NCI-H82 (cell line): ENCODE measurements around the gene MIA3.
A peak's percentile ranks its signal among the peaks of the same experiment; 100 is the strongest.
"Not testable (repeated sequence)": the region's sequence is repeated elsewhere in the genome, so short reads cannot be mapped to it uniquely, and the experiment has no call there.

Experiments
- DNase-seq: peaks from one replicate; lab custom pipeline; 2025; lab: John Stamatoyannopoulos, UW

Gene MIA3

DNA sequence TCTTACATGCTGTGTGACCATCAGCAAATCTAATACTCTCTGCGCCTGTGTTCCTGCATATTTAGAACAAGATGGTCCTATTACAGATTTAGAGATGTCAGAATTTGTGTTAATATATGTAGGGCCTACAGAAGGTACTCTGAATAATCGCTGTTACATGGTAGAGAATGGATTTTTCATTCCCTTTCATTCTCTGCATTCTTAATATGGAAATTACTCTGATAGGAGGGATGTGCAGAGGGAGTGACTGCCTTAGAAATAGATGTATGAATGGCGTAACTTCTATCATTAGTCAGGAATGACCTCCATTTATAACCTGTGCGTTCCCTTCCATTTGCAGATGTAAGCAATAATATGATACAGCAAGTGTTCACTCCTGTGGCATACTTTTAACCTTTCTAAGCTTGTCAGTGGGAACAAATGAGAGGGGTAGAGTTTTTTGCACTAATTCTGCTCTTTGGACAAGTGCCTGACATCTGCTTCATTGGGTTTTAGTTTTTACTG, 45.6 kb downstream of the MIA3 start:
- no peak for DNase-seq

DNA sequence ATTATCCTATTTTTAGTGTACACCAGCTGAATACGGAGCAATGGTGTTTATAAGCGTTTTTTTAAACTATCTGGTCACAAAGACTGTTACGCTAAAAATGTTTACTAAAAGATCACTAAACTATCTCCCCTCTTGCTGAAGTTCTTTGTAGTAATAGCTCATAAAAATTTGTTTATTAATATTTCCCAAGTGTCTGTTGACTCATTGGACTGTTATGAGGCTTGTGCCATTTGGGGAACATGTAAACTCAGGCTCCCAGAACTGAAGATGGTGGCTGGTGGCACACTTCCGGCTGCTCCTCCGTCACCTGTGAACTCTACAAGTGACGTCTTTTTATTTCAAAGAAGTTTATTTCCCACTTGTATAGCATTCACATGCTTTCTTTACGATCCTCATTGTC, 48.1 kb downstream of the MIA3 start:
- no peak for DNase-seq

DNA sequence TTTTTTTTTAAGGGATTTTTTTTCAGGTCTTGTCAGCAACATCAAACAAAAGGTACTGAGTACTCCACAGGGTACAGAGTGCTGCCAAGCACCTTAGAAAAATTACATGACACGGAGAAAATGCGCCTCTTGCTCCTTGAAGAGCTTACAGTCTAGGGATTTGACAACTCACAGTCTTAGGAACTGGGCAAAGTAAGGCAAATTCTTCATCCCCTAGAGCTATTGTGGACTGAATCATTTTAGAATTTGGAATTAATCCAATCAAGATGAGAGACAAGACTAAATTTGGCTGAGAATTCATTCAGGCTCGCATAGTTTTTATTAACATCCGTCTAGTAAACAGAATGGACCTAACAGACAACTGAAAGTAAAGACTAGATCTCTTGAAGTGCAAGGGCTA, 50.3 kb downstream of the MIA3 start:
- not testable (repeated sequence) for DNase-seq

DNA sequence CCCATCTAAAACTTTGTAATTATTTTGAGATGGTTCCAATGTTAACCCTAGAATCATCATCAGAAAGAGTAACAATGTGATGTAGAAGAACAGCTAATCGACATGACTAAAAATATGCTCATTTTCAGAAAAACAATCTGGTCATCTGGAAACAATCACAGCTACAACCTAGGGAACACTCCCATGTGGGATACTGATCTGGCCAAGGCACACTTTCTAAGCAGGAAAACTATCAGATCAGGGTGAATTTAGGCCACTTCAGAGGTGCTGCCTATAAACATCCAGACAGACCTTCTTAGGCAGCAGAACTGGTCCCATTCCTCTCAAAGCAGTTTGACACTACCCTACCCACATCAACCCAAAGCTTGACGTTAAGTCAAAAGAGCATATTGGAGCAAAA, 51.2 kb downstream of the MIA3 start:
- not testable (repeated sequence) for DNase-seq

DNA sequence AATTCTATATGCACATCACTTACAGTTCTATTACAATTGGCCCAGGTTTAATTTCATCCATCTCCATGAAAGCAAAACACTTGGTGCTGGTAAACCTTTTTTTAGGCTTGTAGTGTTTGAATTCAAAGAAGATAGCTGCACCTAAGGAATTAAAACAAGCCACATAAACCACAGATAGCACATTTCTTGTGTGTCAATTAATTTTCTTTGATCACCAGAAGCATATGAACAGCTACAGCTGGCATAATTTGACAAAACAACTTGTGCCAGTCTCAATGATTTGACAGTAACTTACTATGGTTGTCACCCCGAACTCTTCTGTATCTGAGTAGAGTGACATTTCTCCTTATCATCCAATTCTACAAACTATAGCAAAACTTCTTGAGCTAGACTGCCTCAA, 52.2 kb downstream of the MIA3 start:
- no peak for DNase-seq

DNA sequence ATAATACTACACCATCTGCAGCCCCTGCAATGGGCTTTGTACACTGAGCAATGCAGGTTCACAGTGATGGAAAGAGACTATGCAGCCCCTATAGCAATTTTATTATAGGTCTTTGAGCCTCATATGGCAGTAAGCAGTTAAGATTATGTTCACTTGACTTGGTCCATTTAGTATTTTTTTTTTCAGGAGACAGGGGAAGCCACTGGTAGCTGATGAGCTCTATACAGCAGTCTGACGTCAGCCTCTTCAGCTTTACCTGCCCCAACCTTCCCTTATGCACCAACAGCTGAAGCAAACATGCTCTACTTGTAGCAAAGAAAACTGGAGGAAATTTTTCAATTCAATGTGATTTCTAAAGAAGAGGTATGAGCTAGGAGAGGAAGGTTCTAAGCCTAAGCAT, 62.2 kb downstream of the MIA3 start:
- no peak for DNase-seq

DNA sequence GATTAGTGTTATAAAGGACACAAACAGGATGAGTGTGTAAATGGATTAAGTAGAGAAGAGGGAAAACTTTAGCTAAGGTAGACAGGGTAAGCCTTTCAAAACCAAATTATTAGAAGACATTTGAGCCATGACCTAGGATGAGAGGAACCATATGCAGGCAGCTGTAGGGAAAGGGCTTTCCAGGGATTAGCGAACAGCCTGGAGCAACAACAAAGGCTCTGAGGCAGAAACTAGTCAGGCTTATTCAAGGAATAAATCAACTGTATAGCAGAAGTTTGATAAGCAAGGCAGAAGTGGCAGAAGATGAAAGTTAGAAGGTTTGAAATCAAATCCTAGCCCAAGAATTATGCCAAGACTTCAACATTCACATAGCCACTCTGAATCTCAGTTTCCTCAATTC, 73.1 kb downstream of the MIA3 start:
- DNase-seq = peak; percentile 94

DNA sequence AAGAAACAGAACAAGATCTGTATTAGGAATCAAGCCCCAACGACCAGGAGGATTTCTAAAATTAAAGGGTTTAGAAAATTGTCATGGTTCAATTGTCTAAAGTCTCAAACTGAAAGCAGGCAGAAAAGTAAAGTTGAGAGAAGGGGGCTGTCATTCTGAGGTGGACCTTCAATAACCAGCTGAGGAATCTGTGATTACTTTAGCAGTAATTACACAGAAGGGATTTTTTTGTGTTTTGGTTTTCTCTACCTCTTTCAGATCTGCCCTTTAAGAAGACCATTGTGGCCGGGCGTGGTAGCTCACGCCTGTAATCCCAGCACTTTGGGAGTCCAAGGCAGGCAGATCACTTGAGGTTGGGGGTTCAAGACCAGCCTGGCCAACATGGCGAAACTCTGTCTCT, 77.0 kb downstream of the MIA3 start:
- no peak for DNase-seq

DNA sequence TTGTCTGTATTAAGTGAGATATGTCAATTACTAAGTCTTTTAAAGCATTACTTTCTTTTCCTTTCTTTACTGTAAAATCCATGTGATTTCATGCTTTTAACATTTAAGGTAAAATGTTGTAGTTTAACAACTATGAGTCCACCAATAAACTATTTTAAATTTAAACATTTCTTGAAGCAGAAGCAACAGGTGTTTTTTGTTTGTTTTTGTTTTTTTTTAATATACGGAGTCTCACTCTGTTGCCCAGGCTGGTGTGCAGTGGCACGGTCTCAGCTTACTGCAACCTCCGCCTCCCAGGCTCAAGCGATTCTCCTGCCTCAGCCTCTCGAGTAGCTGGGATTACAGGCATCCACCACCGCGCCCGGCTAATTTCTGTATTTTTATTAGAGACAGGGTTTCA, 78.8 kb downstream of the MIA3 start:
- no peak for DNase-seq

DNA sequence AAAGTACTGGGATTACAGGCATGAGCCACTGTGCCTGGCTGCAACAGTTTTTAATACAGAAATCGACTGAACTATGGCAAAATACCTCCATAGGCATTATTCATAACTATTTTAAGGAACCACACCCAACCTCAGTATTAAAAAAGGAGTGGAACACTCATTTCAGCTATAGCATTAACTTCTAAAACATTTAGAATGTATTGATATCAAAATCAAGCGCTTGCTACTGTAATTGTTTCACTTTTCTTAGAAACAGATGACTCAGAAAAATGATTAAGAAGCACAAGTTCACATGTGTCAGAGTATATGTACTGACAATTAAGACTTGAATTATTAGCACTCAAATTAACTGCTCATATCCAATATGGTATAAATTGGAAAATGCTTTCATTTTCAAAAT, 79.3 kb downstream of the MIA3 start:
- DNase-seq = no peak

DNA sequence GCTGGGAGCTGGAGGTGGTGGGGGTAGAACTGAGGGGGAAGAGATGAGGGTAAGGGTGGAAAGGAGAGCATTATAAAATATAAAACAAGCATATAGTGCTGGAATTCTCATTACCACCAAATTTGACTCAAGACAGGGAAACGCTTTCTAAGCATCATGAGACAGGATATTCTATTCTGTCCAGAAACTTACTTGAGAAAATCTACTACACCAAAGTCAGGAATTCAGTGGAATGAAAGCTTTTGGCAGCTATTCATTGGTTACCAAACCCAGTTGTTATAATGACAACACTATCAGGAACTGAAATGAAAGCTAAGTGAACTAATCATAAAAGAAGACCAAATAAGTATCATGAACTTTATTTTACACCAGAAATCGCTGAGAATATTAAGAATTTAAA, 79.9 kb downstream of the MIA3 start:
- DNase-seq = no peak

DNA sequence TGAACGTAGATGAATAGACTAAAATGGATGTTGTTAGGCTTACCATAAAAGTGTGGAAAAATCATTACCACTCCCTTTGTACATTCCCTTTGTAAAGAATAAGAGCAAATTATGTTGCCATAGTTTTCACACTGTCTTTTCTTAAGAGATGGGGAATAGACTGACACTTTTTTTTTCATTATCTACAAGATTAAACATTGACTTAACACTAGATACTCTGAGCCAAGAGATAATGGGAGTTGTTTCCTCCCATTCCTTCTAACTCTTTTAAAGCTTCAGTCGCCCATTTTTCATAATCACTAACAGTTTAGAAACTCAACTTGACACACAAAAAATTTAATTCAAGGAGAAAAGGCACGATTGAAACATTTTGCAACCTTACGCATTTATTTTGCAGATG, 84.3 kb downstream of the MIA3 start:
- DNase-seq = no peak

DNA sequence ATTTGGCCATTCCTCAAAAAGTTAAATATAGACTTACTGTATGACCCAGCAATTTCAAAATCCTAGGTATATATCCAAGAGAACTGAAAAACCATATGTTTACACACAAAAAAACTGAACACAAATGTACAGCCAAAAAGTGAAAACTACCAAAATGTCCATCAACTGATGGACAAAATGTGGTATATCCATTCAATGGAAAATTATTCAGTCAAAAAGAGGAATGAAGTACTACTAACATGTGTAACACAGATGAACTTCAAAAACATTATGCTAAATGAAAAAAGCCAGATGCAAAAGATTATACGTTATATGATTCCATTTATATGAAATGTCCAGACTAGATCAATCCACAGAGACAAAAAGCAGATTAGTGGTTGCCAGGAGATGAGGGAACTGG, 86.4 kb downstream of the MIA3 start:
- no peak for DNase-seq

DNA sequence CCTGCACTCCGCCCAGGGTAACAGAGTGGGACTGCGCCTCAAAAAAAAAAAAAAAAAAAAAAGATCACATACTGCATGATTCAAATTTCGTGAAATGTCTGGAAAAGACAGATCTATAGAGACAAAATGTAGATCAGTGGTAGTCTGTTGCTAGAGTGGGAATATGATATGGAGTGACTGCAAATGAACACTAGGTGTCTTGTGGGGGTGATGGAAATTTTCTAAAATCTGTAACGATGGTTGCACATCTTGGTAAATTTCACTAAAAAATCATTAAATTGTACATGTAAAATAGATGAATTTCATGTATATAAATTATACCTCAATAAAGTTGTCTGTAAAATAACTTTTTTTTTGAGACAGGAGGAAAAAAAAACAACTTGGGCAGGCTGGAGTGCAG, 88.9 kb downstream of the MIA3 start:
- DNase-seq = no peak

DNA sequence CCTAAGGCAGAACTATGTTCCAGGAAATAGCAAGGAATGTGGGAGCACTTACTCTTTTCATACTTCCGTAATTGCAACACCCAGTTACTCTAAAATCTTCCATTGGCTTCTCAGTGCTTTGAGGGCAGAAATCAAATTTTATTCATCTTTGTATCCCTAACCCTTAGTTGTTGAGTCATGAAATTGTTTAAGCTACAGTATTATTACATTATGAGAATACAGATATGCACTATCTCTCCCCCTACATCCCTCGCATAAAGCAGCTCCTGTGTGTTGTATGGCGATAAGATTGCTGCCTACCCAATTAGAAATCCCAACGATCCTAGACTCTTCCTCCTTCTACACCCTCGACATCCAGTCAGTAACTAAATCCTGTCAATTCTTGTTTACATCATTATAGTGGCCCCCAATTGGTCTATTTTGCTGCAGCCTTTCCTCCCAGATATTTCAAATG, 91.8 kb downstream of the MIA3 start:
- DNase-seq = no peak

DNA sequence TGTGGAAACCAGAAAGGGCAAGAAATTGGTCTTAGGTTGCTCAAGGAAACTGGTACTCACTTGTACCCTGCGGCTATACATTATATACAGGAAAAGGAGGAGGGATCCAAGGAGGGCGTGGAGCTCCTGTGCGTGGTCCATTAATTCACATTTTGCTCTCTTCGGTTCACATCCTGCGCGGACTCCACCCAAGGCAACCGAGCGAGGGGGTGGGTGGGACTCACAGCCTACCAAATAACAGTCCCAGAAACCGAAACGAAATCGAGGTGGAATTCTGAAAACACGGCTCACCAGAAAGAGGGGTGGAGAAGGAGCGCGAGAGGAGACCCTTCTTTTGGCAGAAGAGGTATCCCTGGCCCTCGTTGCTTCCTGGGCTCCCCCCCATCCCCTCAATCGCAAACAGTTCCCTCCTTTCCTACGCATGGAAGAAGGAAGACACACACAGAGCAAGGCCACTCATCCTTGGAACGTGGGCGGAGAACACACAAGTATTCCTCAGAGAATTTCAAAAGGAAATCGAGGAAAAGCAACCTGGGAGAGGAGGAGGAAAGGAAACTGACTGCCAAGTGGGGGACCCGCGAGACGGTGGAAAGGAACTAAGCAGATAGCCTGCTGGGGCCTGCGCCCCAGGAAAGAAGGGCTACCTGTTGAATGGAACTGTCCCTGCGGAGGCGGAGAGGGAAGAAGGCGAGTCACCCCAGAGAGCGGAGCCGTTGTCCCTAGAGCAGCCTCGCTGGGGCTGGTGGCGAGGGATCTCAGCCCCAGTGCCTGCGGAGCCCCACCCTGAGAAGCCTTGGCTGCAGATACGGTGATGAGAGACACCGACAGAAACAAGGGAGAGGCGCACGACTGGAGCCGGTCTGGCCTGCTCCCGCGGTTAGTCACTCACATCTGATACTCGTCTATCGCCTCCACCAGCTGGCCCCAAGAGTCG, 93.7 kb downstream of the MIA3 start:
- DNase-seq = peak; percentile 75

DNA sequence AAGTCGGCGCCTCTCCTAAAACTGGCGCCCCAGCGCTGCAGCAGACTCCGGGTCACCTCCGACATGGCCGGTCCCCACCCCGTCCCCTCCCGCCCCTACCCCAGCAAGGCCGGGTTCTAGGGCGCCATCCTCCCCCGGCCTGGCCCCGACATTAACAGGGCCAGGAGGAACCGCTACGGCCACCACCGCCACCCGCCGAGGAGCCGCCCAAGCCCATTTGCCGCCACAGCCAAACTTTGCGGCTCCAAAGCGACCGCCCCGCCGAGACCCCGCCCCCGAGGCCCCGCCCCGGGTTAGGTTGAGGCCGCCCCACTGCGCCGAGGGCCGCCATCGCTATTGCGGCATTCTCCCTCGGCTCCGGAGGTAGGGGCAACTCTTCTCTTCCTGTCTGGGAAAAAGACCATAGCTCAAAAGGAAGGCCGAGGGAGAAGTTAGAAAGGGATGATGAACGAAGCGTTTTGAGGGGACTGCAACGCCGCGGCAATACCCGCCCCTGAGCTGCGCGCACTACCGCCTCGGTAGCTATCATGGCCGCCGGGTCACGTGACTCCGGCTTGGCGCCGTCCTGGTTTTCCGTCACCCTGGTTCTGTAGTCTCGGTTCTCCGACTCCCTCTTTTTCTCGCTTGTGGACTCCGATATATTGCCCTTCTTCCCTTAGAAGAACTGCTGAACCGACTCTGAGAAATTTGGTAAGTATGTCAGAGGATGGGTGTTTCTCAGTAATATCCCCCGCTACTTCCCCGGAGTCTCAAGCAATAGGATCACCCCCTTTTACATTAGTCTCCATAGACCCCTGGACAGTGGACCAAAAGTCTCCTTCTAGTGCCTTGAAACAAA, 94.6 kb downstream of the MIA3 start, which contains the start of the genes AIDA and BROX:
Gene AIDA (minus strand): TSS at position 239 of the 838 bp plus-strand sequence. CDS start 174 bp downstream, at position 65.
Gene BROX (plus strand): TSS at position 312 of the 838 bp plus-strand sequence. CDS start 3,136 bp downstream, outside the sequence.
- peak; percentile 93 for DNase-seq

DNA sequence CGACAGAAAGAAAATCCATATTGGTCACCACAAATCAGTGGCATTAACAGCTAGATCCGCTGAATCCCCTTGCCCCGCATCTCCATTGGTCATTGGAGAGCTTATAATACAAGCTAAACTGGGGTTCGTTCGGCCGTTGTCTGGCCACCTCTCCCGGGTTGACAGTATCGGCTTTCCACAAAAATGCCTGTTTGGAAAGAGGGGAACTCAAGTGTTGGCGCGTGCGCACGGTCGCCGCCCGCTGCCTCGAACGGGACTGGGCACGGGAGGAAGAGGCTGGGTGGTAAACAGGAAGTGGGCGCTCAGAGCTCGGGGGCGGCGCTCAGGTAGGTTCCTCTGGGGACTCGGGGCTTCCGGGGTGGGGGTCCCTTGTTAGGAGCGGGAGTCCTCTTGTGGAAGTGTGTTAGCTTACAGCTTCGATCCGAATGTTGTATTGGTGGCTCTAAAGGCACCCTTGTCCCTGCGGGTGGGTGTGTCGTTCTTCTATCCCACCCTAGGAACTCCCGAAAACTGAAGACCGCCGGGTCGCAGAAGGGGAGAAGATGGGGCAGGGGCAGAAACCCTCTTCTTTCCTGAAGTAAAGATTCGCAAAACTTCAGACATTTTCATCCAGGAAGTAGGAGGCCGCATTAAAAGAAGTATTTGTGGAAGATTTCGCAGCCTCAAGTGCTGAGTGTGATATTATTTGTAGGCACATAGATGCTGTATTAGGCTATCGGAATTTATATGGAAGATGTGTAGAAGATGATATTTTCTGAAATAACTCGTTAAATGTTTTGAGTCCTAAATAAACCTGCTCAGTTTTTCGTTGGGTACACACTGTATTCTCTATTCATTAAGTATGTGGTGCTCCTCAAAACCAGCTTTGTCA, 95.4 kb downstream of the MIA3 start:
- peak; percentile 99 for DNase-seq

DNA sequence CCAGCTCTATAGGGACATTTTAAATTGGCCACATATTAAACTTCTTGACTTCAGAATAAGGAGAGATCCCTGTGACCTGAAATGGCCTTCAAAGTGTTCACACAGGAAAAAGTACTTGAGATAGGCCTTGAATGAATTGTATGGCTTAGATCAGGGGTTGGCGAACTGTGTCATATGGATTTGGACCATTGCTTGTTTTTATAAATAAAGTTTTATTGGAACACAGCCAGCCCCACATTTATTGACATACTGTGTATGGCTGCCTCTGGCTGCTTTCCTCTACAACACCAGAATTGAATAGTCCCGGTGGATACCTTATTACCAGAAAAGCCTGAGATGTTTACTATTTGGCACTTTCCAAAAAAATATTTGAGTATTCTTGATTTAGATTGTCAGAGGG, 98.5 kb downstream of the MIA3 start:
- no peak for DNase-seq
